GM19463 (cell line): ENCODE results near the gene GRIP2.

Source experiments
- ATAC-seq: cut with Tn5 transposase; IDR thresholded peaks from one replicate; pipeline ENCODE4 v1.9.1; 2021; ENCODE audit warnings: mild to moderate bottlenecking, moderate library complexity; ENCODE audit not compliant: unreplicated experiment

GRIP2 gene

GRCh38 chr3:14539742-14540491 is at the start of gene GRIP2:
GRIP2 (minus strand) TSS chr3:14540342; CDS start chr3:14540308, 34 bp downstream.
- no peak for ATAC-seq

DNA sequence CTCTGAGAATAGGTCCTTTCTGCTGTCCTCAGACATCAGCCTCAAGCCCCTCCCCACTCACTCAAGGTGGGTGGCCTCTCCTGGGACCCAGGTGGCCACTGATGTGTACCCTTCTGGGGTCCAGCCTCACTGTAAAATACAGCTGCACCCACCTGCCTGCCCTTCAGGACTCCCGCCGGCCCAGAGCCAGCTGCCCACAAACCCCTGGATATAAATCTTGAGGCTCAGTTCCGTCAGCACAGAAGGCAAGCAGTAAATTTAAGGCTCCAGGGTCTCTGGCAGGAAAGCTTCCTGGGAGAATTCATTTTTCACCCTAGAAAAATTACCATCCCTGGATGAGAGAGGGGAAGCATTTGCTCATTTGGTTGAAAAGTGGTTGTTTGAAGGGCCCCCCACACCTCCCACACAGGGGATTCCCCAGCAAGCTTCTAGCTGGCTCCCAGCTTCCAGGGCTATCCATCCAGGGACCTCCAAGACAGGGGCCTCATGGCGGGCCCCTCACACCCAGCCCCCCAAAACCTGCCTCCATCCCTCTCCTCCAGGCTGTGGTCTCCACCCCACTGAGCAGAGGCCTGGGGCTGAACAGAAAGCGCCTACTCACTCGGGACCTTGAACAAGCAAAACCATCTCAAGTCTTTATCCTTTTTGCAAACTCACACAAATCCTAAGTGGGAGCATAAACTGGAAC is 48.4 kb upstream of the GRIP2 start:
- no peak for ATAC-seq

- ATAC-seq, result no peak
These were observed 47.7 kb upstream of the GRIP2 start for GRCh38 chr3:14587740-14588360.

GRCh38 chr3:14586611-14587010 is 46.5 kb upstream of the GRIP2 start:
- ATAC-seq, result no peak

DNA sequence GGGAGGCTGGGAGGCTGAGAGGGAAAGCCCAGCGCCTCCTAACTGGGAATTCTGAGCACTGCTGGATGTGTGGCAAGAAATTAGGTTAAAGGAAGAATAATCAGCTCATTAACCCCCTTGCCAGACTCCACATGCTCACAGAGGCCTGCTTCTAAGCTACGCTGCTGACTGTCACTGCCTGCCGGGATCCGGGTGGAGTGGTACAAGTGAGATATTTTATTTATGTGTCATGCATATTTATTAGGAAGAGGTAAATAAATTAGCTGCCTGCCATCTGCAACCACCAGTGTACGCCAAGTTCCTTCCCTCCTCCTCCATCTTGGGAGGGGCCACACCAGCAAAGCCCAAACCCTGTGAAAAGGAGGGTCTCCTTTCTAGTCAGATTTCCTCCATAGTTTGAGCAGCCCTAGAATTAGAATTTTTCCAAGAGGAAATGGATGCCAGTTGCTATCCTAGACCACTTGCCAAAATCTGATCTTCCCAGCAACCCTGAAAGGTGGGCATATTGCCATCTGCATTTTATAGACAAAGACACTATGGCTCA is 43.5 kb upstream of the GRIP2 start:
- no peak for ATAC-seq

GRCh38 chr3:14582045-14582410 is 41.9 kb upstream of the GRIP2 start:
- ATAC-seq, result no peak

- no peak for ATAC-seq
These were observed 41.3 kb upstream of the GRIP2 start for GRCh38 chr3:14581334-14582044.

DNA sequence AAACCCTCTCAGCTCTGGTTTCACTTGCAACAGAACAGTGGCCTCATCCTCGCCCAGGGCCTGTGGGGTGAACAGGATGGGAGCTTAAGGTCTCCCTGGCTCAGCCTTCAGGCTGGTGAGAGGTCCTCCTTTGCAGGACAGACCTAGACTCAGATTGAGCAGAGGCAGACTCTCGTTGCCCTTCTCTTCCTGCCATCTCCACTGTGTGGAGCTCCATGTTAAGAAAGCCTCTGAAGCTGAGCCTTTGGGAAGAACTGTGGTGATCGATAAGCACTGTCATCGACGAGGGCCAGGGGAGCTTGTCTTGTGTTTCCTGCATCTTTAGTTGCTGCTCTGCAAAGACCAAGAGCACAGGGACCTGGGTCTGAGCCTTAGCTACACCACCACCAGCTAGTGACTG is 37.8 kb upstream of the GRIP2 start:
- ATAC-seq, result no peak

DNA sequence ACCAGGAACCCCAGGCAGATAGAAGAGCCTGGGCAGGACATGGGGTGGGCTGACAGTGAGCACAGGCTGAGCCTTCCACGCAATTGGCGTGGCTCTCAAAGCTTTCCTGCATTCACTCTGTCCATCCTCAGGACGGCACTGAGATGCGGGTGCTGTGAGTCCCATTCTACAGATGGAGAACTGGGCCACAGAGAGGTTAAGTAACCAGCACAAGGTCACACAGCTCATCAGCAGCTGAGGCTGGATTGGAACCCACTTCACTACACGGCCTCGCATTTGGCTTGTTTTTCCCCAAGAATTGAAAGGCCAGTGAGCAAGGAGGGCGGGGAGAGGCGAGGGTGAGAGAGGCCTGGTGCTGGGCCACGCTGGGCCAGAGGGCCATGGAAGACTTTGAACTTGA is 36.0 kb upstream of the GRIP2 start:
- ATAC-seq, result no peak

- ATAC-seq, result no peak
These were observed 34.0 kb upstream of the GRIP2 start for GRCh38 chr3:14574183-14574582.

DNA sequence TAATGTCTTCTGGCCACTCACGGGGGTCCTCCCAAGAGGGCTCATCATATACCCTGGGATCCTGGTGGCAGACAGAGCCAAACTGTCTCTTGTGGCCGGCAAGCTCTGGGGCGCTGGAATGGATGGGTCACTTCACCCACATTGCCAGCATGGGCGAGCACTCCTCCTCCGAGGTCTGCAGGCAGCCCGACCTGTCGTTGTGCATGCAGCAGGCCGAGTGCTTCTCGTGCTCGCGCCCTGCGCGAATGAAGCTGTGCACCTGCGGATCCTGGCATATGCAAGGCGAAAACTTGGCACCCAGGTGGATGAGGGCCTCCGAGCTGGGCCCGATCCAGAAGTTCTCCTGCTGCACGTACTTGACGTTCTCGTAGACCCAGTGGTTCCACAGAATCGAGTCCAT is 33.6 kb upstream of the GRIP2 start:
- no peak for ATAC-seq

- ATAC-seq, result no peak
These were observed 30.7 kb upstream of the GRIP2 start for GRCh38 chr3:14570864-14571263.

- ATAC-seq, result no peak
These were observed 29.9 kb upstream of the GRIP2 start for GRCh38 chr3:14570089-14570488.

DNA sequence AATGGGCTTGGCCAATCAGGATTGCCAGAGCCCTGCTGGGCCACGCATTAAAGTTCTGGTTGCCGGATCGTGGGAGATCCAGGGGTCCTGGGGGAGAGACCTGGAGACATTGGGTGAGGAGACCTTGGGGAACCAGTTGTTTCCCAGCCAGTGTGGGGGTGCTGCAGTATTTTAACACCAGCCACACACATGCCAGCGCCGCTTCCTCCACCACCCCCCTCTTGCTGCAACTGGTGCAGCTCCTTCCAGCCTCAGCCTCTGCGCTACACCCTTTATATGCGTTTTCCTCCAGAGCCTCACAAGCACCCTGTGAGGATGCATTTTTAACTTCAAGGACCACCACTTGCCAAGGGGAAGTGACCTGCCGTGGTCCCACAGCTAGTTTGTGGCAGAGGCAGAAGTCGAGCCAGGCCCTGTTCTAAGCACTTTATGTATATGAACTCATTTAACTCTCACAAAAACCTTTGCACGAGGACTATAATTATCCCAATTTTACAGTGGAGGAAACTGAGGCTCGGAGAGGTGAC is 29.4 kb upstream of the GRIP2 start:
- ATAC-seq, result no peak

- ATAC-seq, result no peak
These were observed 28.1 kb upstream of the GRIP2 start for GRCh38 chr3:14568269-14568668.

- no peak for ATAC-seq
These were observed 26.7 kb upstream of the GRIP2 start for GRCh38 chr3:14566812-14567211.

GRCh38 chr3:14565868-14566588 is 25.9 kb upstream of the GRIP2 start:
- no peak for ATAC-seq

DNA sequence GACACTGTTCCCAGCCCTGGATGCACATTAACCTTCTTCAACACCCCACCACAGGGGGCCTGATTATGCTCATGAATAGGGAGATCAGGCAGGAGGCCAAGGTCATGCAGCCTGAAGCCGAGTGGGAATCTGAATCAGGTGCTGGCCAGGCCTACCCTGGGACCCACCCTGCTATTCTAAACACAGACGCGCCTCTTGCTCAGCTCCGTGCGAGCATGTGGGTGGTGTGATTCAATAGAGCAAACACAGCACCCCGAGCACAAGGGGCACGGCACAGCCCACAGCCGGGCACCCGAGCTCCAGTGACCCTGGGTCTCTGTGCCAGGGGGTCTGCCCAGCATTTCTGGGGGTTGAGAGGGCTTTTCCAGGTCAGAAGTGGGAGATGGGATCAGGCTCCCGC is 24.6 kb upstream of the GRIP2 start:
- no peak for ATAC-seq

GRCh38 chr3:14563946-14564539 is 23.9 kb upstream of the GRIP2 start:
- ATAC-seq, result no peak
